Eye (tissue), 1 donor: ENCODE results near the gene PGS1.

Experiments used
- DNase-seq: peaks from one replicate; pipeline ENCODE4 v3.0.0-alpha.2; 2015

PGS1 gene

DNA sequence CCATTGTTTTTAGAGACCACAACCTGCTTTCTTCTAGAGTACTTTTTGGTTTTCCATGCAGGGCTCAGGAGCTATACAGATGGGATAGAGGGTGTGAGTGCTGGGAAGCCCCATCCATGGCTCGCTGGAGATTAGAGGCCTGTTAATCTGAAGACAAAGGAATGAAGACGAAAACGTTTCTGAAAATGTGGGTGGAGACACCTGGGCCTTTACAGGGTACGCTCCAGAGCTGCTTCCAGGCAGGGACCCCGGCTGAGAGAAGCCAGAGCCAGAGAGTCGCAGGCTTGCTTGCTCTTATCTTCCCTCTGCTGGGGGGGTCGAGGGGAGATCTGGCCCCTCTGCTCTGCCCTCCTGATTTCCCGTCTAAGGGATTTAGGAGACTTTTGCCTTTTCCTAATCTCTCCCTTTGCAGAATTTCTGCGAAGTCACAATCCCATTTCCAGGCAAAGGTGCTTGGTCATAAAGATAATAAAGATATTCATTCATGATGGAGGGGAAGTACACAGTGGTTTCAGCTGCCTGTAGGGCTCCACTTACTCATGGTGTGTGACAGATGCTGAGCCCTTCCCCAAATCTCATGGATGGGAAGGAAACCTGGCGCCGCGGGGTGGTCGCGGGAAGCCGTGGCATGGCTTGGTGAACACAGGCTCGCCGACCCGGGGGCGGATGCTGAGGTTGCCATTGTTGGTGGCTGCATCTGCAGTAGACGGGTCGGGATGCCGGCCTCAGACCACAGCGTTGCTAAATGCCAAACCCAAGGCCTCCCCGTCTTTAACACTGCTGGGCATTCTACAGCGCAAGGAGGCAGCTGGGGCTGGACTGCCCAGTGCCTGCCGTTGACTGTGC lies 13.8 kb upstream of the PGS1 start:
- no peak for DNase-seq

DNA sequence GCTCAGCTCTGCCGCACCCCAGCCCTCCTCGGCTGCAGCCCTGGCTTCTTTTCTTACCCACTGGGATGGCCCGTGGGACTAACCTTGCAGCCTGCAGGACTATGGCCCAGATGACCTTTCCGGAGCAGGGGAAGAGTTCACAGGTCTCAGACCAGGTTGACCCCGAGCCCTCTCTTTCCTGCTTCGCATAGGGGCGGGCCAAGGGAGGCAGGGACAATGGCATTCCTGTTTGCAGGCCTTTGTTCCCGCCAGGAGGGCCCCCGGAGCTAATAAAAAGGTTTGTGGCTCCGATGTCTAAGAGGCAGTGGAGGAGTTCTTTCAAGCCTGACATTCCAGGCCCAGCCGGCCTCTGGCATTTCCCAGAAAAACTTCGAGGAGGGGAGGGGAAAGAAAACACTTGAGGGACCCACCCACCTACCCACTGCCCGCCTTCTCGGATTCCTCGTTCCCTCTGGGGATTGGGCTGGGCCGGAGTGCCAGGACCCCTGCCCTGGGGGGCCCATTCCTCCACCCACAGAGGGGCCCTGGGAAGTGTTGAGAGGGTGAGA lies 12.8 kb upstream of the PGS1 start:
- peak; percentile 87 for DNase-seq

DNA sequence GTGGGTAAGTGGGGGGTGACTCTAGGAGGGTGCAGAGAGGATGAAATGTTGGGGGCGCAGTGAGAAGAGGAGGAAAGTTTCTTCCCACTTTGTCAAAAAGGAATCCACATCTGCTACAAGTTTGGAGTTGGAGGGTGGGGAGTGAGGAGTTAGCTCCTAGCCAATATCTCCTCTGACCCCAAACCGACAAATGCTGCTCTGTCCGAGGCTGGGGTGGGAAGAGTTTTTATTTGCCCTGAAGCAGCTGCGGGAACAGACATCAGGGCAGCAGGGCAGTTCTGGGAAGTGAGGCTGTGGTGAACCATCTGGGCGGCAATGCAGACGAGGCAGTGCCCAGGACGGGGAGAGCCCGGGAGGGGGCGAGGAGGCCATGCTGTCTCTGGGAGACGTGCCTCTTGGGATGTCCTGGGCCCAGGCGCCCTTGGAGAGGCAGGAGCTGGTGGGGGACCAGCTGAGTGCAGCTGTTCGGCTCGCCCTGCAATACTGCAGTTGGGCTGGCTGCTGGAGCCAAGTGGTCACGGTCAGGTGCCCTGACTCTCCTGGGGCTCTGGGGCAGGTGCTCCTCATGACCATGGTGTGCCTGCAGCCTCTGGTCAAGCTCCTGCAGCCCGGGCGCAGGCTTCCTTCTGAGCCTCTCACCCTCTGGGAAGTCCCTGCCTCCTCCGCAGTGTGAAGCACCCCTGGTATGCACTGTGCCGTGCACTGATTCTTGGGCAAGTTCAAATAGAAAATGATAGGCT lies 12.2 kb upstream of the PGS1 start:
- no peak for DNase-seq

DNA sequence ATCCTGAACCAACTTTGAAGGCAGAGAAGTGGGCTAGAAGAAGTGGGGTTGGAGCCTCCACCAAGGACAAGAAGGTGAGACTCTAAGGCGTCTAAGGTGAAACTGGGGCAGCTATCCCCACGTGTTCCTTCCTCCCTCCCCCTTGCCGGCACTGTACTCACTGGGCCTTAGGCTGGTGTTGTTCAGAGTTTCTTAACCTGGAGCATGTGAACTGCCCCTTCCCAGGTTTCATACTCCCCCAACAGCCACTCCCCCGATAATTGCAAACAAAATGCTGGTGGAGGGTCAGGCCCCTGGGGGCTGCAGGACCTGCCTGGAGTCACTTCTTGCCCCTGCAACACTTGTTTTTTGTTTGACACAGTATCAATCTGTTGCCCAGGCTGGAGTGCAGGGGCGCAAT lies 11.3 kb upstream of the PGS1 start:
- no peak for DNase-seq

DNA sequence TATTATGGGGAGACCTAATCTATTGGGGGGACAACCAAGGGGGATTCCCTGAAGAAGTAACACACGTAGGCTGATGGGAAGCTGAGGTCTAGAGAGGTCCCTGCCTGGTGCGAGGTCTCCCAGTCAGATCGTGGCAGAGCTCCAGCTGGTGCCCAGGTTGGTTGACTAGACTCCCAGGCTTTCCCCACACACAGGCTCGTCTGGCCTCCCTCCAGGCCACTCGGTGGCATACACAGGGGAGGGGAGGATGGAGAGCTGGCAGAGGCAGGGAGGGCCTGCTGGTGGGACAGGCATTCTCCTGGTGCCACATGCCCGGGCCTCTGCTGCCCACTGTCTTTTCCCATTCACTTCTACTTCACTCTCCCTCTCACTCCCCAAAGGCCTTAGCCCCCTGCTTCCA lies 10.1 kb upstream of the PGS1 start:
- DNase-seq: no peak

DNA sequence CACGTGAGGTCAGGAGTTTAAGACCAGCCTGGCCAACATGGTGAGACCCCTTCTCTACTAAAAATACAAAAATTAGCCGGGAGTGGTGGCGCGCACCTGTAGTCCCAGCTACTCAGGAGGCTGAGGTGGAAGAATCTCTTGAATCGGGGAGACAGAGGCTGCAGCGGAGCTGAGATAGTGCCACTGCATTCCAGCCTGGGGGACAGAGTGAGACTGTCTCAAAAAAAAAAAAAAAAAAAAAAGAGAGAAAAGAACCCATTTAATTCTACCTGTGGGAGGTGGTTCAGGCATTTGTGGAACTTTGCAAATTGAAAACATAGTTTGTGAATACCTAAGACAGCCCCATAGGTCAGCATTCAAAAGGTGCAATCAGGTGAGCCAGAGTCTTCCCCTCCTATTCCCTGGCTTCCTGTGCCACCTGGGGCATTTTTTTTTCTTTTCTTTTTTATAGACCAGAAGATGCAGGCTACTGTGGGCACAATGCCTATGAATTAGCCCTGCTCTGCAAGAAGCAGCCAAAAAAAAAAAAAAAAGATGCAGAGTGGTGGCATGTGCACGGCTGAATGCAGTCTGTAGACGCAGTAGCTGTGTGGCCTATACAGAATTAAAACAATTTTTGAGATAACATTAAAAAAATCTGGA lies 9.5 kb upstream of the PGS1 start:
- no peak for DNase-seq

DNA sequence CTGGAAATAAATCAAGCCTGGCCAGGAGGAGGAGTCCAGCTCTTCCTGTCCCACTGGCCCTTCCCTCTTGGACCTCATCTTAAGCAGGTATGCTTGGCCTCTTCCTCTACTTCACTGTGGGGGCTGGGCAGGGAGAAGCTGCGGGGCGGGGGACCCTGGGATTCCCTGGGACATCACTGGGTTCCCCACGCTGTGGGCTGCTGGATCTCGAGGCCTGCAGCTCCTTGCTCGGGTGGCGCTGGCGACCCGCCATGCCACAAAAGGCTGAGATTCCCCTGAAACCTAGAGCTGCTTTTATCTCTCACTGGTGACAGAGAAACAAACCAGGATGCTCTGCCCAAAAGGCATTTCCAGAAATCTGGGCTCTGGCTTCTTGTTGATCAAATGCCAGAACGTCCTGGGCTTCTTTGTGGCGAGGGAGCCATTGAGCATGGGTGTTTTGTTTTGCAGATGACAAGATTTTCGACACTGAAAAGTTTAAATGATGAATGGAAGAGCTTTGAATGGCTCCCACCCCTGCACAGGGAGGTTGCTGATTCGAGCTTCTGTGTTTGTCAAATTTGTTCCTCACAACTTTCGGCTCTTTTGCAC lies 8.6 kb upstream of the PGS1 start:
- DNase-seq: no peak

DNA sequence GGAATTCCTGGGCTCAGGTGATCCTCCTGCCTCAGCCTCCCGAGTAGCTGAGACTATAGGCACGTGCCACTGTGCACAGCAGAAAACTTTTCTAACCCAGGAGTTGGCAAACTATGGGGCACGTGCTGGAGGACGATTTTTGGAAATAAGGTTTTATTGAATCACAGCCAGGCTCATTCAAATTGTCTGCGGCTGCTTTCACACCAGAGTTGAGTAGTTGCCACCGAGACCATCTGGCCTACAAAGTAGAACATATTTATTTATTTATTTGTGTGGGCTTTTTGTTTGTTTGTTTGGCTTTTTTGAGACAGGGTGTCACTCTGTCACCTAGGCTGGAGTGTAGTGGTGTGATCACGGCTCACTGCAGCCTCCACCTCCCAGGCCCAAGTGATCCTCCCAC lies 7.4 kb upstream of the PGS1 start:
- DNase-seq: no peak

DNA sequence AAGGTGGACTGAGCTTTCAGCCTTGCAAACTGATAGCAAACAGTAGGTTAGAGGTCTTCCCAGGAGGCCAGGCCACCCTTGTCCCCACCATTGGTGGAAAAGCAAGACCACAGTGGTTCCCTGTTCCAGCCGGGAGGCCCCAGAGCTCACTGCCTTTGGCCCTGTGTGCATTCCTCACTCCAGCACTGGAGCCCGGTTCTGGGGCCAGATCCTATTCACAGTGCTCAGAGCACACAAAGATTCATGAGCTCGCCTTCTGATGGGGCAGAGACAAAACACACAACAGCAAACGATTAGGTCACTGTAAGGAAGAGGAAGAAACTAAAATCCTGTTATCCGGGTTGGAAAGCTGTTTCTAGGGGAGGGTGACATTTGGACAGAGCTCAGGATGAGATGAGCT lies 5.6 kb upstream of the PGS1 start:
- no peak for DNase-seq

DNA sequence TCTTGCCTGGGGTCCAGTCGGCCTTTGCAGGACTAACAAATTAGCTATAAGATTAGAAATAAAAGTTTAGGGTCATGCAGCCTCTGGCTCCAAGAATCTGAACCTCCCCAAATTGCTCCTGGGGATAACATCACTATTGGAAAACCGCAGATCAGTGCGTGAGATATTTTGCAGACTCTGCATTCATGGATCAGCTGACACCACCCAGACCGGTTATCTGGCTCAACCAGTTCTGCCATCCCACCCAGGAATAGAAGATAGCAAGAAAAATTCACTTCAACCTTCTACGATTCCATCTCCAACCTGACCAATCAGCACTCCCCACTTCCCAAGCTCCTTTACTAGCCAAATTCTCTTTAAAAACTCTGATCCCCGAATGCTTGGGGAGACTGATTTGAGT lies 4.3 kb upstream of the PGS1 start:
- DNase-seq: no peak

DNA sequence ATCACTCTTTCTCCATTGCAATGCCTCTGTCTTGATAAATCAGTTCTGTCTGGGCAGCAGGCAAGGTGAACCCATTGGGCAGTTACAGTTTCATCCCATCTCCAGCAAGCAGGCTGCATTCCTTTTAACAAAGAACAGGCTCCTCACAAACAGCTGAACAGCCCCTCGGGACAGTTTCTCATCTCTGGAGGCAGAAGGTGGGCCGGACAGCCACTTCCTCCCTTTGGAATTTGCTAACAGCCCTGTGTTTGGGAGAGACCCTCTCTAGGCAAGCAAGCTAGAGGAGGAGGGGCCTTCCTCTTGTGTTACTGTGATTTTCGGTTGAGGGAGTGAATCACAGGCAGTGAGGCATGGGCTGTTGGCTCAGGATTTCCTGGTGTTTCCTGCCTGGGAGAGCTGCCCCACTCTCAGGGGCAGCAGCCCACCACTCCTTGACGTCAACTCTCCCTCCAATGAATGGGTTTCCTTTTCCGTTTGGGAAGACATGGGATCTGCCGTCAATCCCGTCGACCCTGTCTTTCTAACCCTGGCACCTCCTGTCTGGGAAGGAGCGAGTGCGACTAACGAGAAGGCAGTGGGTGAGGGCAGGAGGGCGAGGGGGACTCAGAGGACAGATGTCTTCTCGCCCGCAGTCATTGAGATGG lies 3.7 kb upstream of the PGS1 start:
- DNase-seq: peak; percentile 53

DNA sequence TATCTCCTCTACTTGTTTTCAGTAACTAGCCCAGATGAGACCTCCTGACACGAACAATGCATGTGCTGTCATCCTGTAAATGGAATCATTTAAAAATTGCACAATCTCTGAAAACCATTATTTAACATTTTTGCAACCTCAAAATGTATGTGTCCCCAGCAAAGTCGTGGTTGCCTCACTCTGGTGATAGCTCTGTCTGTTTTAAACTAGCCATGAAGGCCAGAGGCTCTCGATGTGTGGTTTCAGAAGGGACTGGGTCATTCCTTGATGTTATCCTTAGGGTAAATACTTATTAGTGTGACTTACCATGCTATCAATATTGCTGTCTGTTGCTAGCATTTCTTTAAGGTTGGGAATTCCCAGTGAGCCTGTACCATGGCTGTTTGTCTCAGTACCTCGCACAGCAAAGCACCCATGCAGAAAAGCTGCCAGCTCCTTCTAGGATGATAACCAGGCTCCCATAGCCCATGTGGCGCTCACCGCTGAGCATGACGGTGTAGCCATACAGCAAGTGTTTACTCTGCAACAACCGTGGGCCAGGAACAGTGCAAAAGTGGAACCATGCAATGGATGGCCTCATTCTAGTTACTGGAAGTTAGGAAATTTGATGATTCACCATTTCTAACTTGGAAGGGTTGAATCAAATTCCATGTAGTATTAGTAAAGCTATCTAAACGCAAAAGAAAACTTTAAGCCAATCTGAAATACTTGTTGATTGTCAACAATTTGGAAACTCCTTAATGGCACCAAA lies 2.9 kb upstream of the PGS1 start:
- DNase-seq: no peak

DNA sequence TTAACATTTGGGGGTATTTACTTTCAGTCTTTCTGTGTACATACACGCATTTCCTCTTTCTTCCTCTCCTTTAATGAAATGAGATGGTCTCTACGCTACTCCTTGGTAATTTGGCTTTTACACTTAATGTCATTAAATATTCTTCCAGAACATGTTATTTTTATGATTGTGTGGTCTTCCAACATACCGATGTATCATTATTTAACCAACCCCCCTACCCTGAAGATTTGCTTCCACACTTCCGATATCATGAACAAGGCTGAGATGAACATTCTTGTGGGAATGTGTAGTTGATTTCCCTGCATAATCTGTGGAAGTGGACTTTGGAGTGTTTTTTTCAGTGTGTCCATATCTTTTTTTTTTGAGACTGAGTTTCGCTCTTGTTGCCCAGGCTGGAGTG lies 2.3 kb upstream of the PGS1 start:
- no peak for DNase-seq

DNA sequence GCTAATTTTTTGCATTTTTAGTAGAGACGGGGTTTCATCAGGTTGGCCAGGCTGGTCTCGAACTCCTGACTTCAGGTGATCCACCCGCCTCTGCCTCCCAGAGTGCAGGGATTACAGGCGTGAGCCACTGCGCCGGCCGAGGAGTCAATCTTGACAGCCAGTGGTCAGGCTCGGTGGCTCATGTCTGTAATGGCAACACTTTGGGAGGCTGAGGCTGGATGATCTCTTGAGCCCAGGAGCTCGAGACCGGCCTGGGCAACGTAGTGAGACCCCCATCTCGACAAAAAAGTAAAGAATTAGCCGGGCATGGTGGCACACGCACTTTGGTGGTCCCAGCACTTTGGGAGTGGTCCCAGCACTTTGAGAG lies 608 bp upstream of the PGS1 start:
- DNase-seq: no peak

DNA sequence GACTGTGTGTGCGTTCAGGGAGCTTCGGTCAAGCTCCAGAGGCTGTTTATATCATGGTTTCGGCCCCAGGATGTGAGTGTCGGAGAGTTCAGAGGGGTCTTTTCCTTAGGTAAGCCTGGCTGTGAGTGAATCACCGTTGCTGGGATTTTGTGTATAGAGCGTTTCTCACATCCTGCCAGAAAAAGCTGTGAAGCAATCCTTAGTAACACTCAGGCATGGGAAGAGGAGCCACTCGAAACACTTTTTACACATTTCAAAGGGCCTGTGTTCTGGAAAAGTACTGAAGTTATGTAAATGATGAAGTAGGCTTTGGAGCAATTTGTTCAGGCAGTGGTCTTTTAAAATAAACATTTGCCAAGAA lies 662 bp downstream of the PGS1 start:
- no peak for DNase-seq

DNA sequence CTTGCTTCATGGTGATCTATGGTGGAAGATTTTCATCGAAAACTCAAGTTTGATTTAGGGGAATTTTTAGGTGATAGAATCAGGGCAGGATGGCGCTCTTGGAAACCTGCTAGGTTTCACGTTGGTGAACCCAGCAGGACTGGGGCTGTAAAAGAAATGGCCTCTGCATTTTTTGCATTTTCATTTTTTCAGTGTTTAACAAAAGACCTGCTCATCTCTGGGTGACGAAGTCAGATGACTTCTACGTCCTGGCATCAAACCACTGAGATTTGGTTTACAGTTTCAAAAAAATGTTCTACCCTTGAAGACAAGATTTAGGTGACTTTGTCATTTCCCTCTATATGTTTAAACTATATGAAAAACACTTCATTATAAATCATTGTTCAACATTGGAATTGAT lies 1.9 kb downstream of the PGS1 start:
- DNase-seq: no peak

DNA sequence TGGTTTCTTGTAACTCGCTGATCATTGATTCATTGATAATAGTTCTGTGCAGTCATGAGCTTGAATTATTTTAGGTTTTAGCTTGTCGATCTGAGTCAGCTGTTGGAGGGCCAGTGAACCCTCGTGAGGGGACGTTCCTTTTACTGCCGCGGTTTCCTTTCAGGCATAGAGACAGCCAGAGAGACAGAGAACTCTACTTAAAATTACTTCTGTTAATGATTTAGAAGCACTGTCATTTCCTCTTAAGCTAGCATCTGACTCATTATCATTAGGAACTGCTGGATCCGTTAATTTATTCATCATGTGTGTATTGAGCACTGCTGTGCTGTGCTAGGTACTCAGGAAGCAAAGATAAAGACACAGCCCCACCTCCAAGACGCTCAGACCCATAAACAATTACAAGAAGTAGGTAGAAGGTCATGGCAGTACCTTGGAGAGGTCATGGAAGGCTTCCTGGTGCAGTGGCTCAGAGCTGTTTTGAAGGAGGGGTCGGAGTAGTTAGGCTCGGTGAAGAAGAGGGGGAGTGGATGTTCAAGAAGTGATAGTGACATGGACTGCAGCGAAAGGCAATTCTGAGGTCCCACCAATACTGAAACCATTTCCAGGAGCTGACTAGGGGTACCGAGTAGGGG lies 3.3 kb downstream of the PGS1 start:
- no peak for DNase-seq

DNA sequence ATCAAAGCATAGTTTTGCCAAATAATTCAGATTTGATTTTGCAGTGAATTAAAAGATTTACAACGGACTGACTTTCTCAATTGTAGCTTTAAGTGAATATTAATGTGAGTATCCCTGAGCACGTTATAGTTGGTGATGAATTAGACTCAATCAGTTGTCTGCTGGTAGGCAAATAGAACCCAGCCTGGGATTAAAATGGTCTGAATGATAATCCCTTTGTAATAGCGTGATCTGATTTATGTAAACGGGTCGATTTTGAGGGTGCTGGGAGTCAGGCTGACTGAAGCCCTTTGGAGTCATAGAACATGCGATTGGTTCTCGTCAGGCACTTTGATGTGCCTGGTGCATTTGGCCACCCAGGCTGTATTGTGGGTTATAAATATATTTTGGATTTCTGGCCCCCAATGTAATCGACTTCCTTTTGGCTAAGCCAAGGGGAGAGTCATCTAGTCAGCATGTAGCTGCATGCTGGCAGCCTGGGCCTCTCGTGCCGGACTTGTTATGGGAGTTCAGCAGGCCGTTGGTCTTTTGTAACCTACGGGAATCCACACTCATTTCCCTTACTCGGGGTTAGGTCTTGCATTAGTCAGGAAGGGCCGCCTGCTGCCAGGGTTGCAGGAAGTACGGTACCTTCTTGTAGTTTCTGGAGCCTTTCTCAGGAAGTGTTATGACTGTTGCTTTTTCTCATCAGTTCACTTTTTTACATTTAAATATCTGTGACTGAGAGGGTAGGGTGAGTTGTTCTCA lies 5.4 kb downstream of the PGS1 start:
- DNase-seq: no peak

DNA sequence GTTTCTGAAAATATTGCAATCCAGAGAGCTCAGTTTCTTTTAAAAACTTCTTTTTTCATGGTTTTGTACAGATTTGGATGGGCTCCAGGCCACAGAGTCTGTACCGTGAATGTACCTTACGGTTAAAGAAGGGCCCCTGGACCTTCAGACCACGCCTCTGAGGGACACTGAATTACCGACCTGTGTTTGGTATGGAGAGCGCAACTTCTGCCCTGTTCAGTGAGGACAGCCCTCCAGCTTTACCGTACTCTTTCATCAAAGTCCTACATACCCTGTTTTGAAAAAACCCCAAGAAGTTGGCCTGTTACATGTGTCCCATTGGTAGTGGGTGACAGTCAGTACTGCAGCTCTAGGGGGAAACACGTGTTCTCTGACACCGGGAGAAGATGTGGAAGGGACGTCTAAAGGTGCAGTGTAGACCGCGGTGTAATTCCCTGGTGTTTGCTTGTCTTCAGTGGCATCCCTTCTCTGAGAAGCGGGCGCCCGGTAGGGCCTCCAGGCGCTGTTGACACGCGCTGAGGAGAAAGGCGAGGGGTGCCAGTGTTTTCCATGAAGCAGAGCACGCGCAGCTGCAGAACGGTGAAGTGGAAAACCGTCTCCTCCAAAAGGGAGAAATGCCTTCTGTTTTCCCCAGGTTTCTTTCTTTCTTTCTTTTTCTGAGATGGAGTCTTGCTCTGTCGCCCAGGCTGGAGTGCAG lies 6.2 kb downstream of the PGS1 start:
- no peak for DNase-seq
